DMS 273 (cell line): ENCODE data around the gene ATXN7L1.
"Not testable (repeated sequence)": the region's sequence is repeated elsewhere in the genome, so short reads cannot be mapped to it uniquely, and the experiment has no call there.

ENCODE experiments used
- DNase-seq: peaks from one replicate; lab custom pipeline; 2025; ENCODE audit not compliant: unreplicated experiment; lab: John Stamatoyannopoulos, UW

Gene ATXN7L1

GRCh38 chr7:105712877-105713276 is 163.5 kb downstream of the ATXN7L1 start:
- DNase-seq = no peak

GRCh38 chr7:105711726-105712402 is 164.5 kb downstream of the ATXN7L1 start:
- DNase-seq = peak; percentile 27

GRCh38 chr7:105710720-105711119 is 165.7 kb downstream of the ATXN7L1 start:
- not testable (repeated sequence) for DNase-seq

- no peak for DNase-seq
Measured at GRCh38 chr7:105708763-105709080, 167.7 kb downstream of the ATXN7L1 start.

GRCh38 chr7:105707967-105708762 is 168.2 kb downstream of the ATXN7L1 start:
- no peak for DNase-seq

GRCh38 chr7:105707381-105707780 is 169.0 kb downstream of the ATXN7L1 start:
- DNase-seq = no peak

GRCh38 chr7:105705427-105705826 is 171.0 kb downstream of the ATXN7L1 start:
- no peak for DNase-seq

GRCh38 chr7:105703207-105703930 is 173.0 kb downstream of the ATXN7L1 start:
- no peak for DNase-seq

GRCh38 chr7:105699568-105700236 is 176.7 kb downstream of the ATXN7L1 start:
- no peak for DNase-seq

GRCh38 chr7:105698531-105698930 is 177.9 kb downstream of the ATXN7L1 start:
- no peak for DNase-seq

GRCh38 chr7:105697753-105698152 is 178.6 kb downstream of the ATXN7L1 start:
- no peak for DNase-seq

- not testable (repeated sequence) for DNase-seq
Measured at GRCh38 chr7:105697169-105697568, 179.2 kb downstream of the ATXN7L1 start.

- no peak for DNase-seq
Measured at GRCh38 chr7:105693576-105693975, 182.8 kb downstream of the ATXN7L1 start.

GRCh38 chr7:105691680-105692564 is 184.5 kb downstream of the ATXN7L1 start:
- peak; percentile 98 for DNase-seq

GRCh38 chr7:105691082-105691679 is 185.2 kb downstream of the ATXN7L1 start:
- DNase-seq = peak; percentile 62

GRCh38 chr7:105690325-105690945 is 186.0 kb downstream of the ATXN7L1 start:
- peak; percentile 70 for DNase-seq

- DNase-seq = peak; percentile 73
Measured at GRCh38 chr7:105689067-105689819, 187.2 kb downstream of the ATXN7L1 start.

- peak; percentile 58 for DNase-seq
Measured at GRCh38 chr7:105688617-105689016, 187.8 kb downstream of the ATXN7L1 start.

- no peak for DNase-seq
Measured at GRCh38 chr7:105685161-105685560, 191.2 kb downstream of the ATXN7L1 start.
